HCT116 (cell line): Measurements from ENCODE around the gene ARRDC3. TPM values are rescaled to one million over a fixed set of nuclear protein-coding genes. Genes with fewer than 3 reads are reported as not detected.

Source experiments
- ATAC-seq: fragments of 200-7000 bp; cut with Tn5 transposase; 2 replicates; pipeline ENCODE4 v1.9.1; 2020; ENCODE audit warnings: mild to moderate bottlenecking, moderate library complexity
- BruUV-seq: library from RNA; stranded (reverse); fragments of 400-500 nt; replicated peaks from 2 replicates; lab custom pipeline; 2021; lab: Mats Ljungman, UMichigan
- CTCF ChIA-PET: fragments of 300-600 bp; sonication (Branson Sonifier 250); formaldehyde crosslinking; loops from one replicate; lab custom pipeline; 2021; ENCODE audit warnings: antibody characterized with exemption; lab: Charles Lee
- POLR2A ChIA-PET: fragments of 300-600, 350-600 bp; sonication (Branson Sonifier 250); formaldehyde crosslinking; loops from one replicate; lab custom pipeline; 2021; ENCODE audit warnings: antibody characterized with exemption; lab: Charles Lee
- RAD21 ChIA-PET, 2 experiments: fragments of 300-600 bp; sonication (Branson Sonifier 250); formaldehyde crosslinking; loops; one replicate each; lab custom pipeline; 2023; ENCODE audit warnings: low total read pairs in 2 of 2; ENCODE audit not compliant: uncharacterized antibody in 2 of 2, unreplicated experiment in 2 of 2, low non-redundant PET in 1 of 2; lab: Charles Lee
- DNase-seq: peaks from one replicate; pipeline ENCODE4 v3.0.0-alpha.2; 2010; ENCODE audit warnings: low read depth, low spot score
- H2AFZ ChIP-seq: fragments of 200-600 bp; shearing (Covaris generic), sonication (generic); 2 replicates; pipeline ENCODE4 v1.6.1; 2017; ENCODE audit warnings: low read depth, mixed run types, mixed read lengths, antibody characterized with exemption, low read length; ENCODE audit not compliant: poor library complexity, severe bottlenecking
- H3K27ac ChIP-seq: 2 replicates; pipeline ENCODE4 v1.5.1; 2012; ENCODE audit warnings: low read depth, low read length
- H3K27me3 ChIP-seq: fragments of 200-600 bp; sonication (generic); 2 replicates; pipeline ENCODE4 v1.6.1; 2016; ENCODE audit warnings: mixed run types, low read length, mixed read lengths; ENCODE audit not compliant: insufficient read depth
- H3K36me3 ChIP-seq, 2 experiments: fragments of 200-500 bp in 1 of 2; fragments of 200-600 bp in 1 of 2; sonication (Bioruptor generic) in 1 of 2; sonication (generic) in 1 of 2; 2 replicates each; pipeline versions ENCODE4 v1.5.1 to v1.6.1; 2014 to 2016; ENCODE audit warnings: low read length in 2 of 2, inconsistent platforms in 1 of 2, mixed read lengths in 1 of 2, mixed run types in 1 of 2; ENCODE audit not compliant: insufficient read depth in 2 of 2, control insufficient read depth in 1 of 2
- H3K4me1 ChIP-seq, 2 experiments: fragments of 200-600 bp in 1 of 2; sonication (generic) in 1 of 2; 2 replicates each; pipeline versions ENCODE4 v1.5.1 to v1.6.1; 2012 to 2017; ENCODE audit warnings: low read length in 2 of 2, inconsistent platforms in 1 of 2, mild to moderate bottlenecking in 1 of 2, mixed read lengths in 1 of 2, mixed run types in 1 of 2, moderate library complexity in 1 of 2; ENCODE audit not compliant: insufficient read depth in 2 of 2, control insufficient read depth in 1 of 2
- H3K4me2 ChIP-seq: fragments of 200-600 bp; sonication (generic); 2 replicates; pipeline ENCODE4 v1.6.1; 2017; ENCODE audit warnings: mixed run types, low read length, mixed read lengths
- H3K4me3 ChIP-seq, 2 experiments: fragments of 200-600 bp in 1 of 2; sonication (generic) in 1 of 2; replicated peaks in 1 of 2; 2 replicates each; pipeline ENCODE4 v1.5.1; 2011 to 2016; ENCODE audit warnings: low read length in 2 of 2, control low read depth in 1 of 2, low read depth in 1 of 2, mild to moderate bottlenecking in 1 of 2, mixed read lengths in 1 of 2, mixed run types in 1 of 2
- H3K79me2 ChIP-seq: fragments of 200-600 bp; sonication (generic); 2 replicates; pipeline ENCODE4 v1.6.1; 2017; ENCODE audit warnings: mild to moderate bottlenecking, mixed run types, low read length, moderate library complexity, mixed read lengths; ENCODE audit not compliant: insufficient read depth
- H3K9ac ChIP-seq: fragments of 200-600 bp; sonication (generic); 2 replicates; pipeline ENCODE4 v1.6.1; 2016; ENCODE audit warnings: low read length, mixed read lengths
- H3K9me2 ChIP-seq: fragments of 200-600 bp; sonication (generic), shearing (Covaris generic); 2 replicates; pipeline ENCODE4 v1.6.1; 2017; ENCODE audit warnings: mixed run types, mild to moderate bottlenecking, moderate library complexity; ENCODE audit not compliant: insufficient read depth
- H3K9me3 ChIP-seq, 2 experiments: fragments of 200-500 bp in 1 of 2; fragments of 200-600 bp in 1 of 2; sonication (Bioruptor generic) in 1 of 2; sonication (generic) in 1 of 2; 2 replicates each; pipeline ENCODE4 v1.6.1; 2014 to 2017; ENCODE audit warnings: low read length in 2 of 2, mixed read lengths in 2 of 2, inconsistent platforms in 1 of 2, low read depth in 1 of 2, mild to moderate bottlenecking in 1 of 2, mixed run types in 1 of 2, moderate library complexity in 1 of 2; ENCODE audit not compliant: control insufficient read depth in 1 of 2, insufficient read depth in 1 of 2
- H4K20me1 ChIP-seq: fragments of 200-600 bp; sonication (generic), shearing (Covaris generic); 2 replicates; pipeline ENCODE4 v1.6.1; 2017; ENCODE audit warnings: mixed run types, mild to moderate bottlenecking, moderate library complexity; ENCODE audit not compliant: insufficient read depth
- CBX3 ChIP-seq: IDR thresholded peaks from 2 replicates; pipeline ENCODE4 v1.6.1; 2012; ENCODE audit warnings: low read depth
- CEBPB ChIP-seq: IDR thresholded peaks from 2 replicates; pipeline ENCODE4 v1.6.1; 2012; ENCODE audit warnings: low read depth
- CTCF ChIP-seq, 3 experiments: fragments of 200-600 bp in 1 of 3; sonication (generic) in 1 of 3; IDR thresholded peaks in 2 of 3; conservative IDR thresholded peaks in 1 of 3; 2 replicates each; pipeline ENCODE4 v1.5.1; 2012 to 2017; ENCODE audit warnings: low read depth in 2 of 3, low read length in 2 of 3, antibody characterized with exemption in 1 of 3, borderline replicate concordance in 1 of 3, control low read depth in 1 of 3, mild to moderate bottlenecking in 1 of 3, mixed read lengths in 1 of 3, mixed run types in 1 of 3, moderate library complexity in 1 of 3; ENCODE audit not compliant: insufficient read depth in 1 of 3
- EGR1 ChIP-seq: IDR thresholded peaks from 2 replicates; pipeline ENCODE4 v1.6.1; 2012; ENCODE audit warnings: low read depth
- ELF1 ChIP-seq: IDR thresholded peaks from 2 replicates; pipeline ENCODE4 v1.6.1; 2012; ENCODE audit warnings: low read depth, borderline replicate concordance
- EZH2 ChIP-seq: fragments of 200-600 bp; sonication (generic); IDR thresholded peaks from 2 replicates; pipeline ENCODE4 v1.6.1; 2017; ENCODE audit warnings: antibody characterized with exemption, mixed run types
- EZH2phosphoT487 ChIP-seq: fragments of 200-600 bp; IDR thresholded peaks from 2 replicates; pipeline ENCODE4 v1.6.1; 2018; ENCODE audit warnings: antibody characterized with exemption, borderline replicate concordance
- FOSL1 ChIP-seq: IDR thresholded peaks from 2 replicates; pipeline ENCODE4 v1.6.1; 2012; ENCODE audit warnings: low read depth
- JUND ChIP-seq: IDR thresholded peaks from 2 replicates; pipeline ENCODE4 v1.6.1; 2012
- POLR2A ChIP-seq: IDR thresholded peaks from 2 replicates; pipeline ENCODE4 v1.7.0; 2011; ENCODE audit warnings: borderline replicate concordance; ENCODE audit not compliant: insufficient read depth, insufficient read length; ENCODE audit errors: extremely low read depth
- POLR2AphosphoS5 ChIP-seq: IDR thresholded peaks from 2 replicates; pipeline ENCODE4 v1.6.1; 2011; ENCODE audit warnings: mild to moderate bottlenecking, low read depth, low read length, moderate library complexity
- RAD21 ChIP-seq: IDR thresholded peaks from 2 replicates; pipeline ENCODE4 v1.6.1; 2012; ENCODE audit warnings: low read depth, mild to moderate bottlenecking
- SP1 ChIP-seq: IDR thresholded peaks from 2 replicates; pipeline ENCODE4 v1.6.1; 2012; ENCODE audit warnings: low read depth
- TCF7L2 ChIP-seq: IDR thresholded peaks from 2 replicates; pipeline ENCODE4 v1.7.0; 2011; ENCODE audit warnings: borderline replicate concordance, inconsistent platforms; ENCODE audit not compliant: insufficient read depth, insufficient read length; ENCODE audit errors: extremely low read depth
- YY1 ChIP-seq: IDR thresholded peaks from 2 replicates; pipeline ENCODE4 v1.6.1; 2011; ENCODE audit warnings: low read length, low read depth, moderate library complexity, mild to moderate bottlenecking; ENCODE audit not compliant: insufficient replicate concordance; ENCODE audit errors: extremely low read depth
- ZBTB33 ChIP-seq: IDR thresholded peaks from 2 replicates; pipeline ENCODE4 v1.6.1; 2011; ENCODE audit warnings: mild to moderate bottlenecking, low read length, moderate library complexity; ENCODE audit not compliant: insufficient replicate concordance; ENCODE audit errors: extremely low read depth
- ZNF274 ChIP-seq: fragments of 200-500 bp; sonication (Bioruptor generic); IDR thresholded peaks from 2 replicates; pipeline ENCODE4 v1.6.1; 2014; ENCODE audit warnings: mild to moderate bottlenecking, low read depth, low read length, inconsistent platforms
- intact Hi-C: fragments of 100-400 bp; cut with micrococcal nuclease; formaldehyde crosslinking; loops from 2 replicates; pipeline ENCODE4 v1.10.0; 2022
- total RNA-seq: library from RNA; stranded (reverse); gene quantifications from one replicate; pipeline ENCODE4 v1.2.1, GENCODE V29; 2021; ENCODE audit not compliant: unreplicated experiment
- TF ChIP-seq, protein P1 (sequence below): IDR thresholded peaks from 2 replicates; pipeline ENCODE4 v1.6.1; 2012
- TF ChIP-seq, protein P2 (sequence below): IDR thresholded peaks from 2 replicates; pipeline ENCODE4 v1.6.1; 2012

Gene ARRDC3
- total RNA-seq, 1 experiment from 2014 or later, result 41.5 TPM

DNA sequence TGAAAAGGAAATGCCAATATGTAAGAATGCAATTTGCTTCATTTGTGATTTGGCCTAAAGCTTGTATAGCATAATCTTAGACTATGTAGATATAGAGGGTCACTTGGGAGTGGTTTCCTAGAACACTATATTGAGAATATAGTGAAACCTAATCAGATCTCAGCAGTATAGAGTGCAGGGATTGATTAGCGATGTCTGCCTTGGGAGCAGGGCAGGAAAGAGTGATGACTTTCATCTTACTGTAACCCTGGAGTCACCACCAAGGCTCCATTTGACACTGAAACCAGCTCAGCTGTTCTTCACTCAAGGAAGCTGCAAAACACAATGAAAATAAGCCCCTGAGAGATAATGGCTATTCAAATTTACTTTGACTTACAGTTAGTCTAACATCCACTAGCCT lies 26.2 kb upstream of the ARRDC3 start (continued):
- no peak for TF ChIP-seq POLR2A
- TF ChIP-seq JUND, result no peak
- no peak for TF ChIP-seq ELF1
- no peak for TF ChIP-seq CEBPB
- no peak for TF ChIP-seq ZNF274
- TF ChIP-seq, protein P1, sequence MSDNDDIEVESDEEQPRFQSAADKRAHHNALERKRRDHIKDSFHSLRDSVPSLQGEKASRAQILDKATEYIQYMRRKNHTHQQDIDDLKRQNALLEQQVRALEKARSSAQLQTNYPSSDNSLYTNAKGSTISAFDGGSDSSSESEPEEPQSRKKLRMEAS, result no peak
- TF ChIP-seq POLR2AphosphoS5, result no peak
- no peak for TF ChIP-seq EZH2phosphoT487
- TF ChIP-seq ZBTB33, result no peak
- no peak for TF ChIP-seq TCF7L2

- no peak overlapping the region for H2AFZ ChIP-seq
- no peak for TF ChIP-seq CTCF (IDR thresholded peaks at IDR 0.05 in 2 of 3, conservative IDR thresholded peaks at IDR 0.05 in 1 of 3; ENCODE audit: borderline replicate concordance in 1 of 3, insufficient read depth in 1 of 3, low read depth in 2 of 3, low read length in 2 of 3)
- TF ChIP-seq, protein P2, sequence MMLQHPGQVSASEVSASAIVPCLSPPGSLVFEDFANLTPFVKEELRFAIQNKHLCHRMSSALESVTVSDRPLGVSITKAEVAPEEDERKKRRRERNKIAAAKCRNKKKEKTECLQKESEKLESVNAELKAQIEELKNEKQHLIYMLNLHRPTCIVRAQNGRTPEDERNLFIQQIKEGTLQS, result no peak
- no peak for TF ChIP-seq YY1
- TF ChIP-seq FOSL1, result no peak
- no peak for TF ChIP-seq EZH2
- TF ChIP-seq CEBPB, result no peak
- TF ChIP-seq EGR1, result no peak
- TF ChIP-seq POLR2AphosphoS5, result no peak
- TF ChIP-seq SP1, result no peak
- TF ChIP-seq ZNF274, result no peak
- TF ChIP-seq TCF7L2, result no peak
- no peak for TF ChIP-seq RAD21
- TF ChIP-seq, protein P1, result no peak
- TF ChIP-seq POLR2A, result no peak
- no peak for TF ChIP-seq CBX3
- TF ChIP-seq, all 23 proteins: peak for 0
- H3K27me3 ChIP-seq, result no peaks in the 10 kb centered on the region
- H3K4me1 ChIP-seq, result no peaks in the 10 kb centered on the region
- no peaks in the 10 kb centered on the region for H3K36me3 ChIP-seq
- H3K9me2 ChIP-seq, result no peaks in the 10 kb centered on the region
- H3K4me2 ChIP-seq, result no peak overlapping the region
- RAD21 ChIA-PET, result no interaction called here
- H4K20me1 ChIP-seq, result no peaks in the 10 kb centered on the region
- no TSS peak for BruUV-seq
- intact Hi-C loops, result no loop called here
- no peak overlapping the region for H3K9ac ChIP-seq
- no peak overlapping the region for H3K27ac ChIP-seq
- ATAC-seq (no peak), DNase-seq (no peak)
- POLR2A ChIA-PET, result no interaction called here
- no peak overlapping the region for H3K4me3 ChIP-seq
- no peaks in the 10 kb centered on the region for H3K79me2 ChIP-seq
- no peaks in the 10 kb centered on the region for H3K9me3 ChIP-seq
- CTCF ChIA-PET, result no interaction called here
These were observed 25.6 kb upstream of the ARRDC3 start for GRCh38 chr5:91408710-91409109.
